Measurements from ENCODE around the gene LSM5. TPM values are rescaled to one million over a fixed set of nuclear protein-coding genes. Genes with fewer than 3 reads are reported as not detected.
"Not testable (repeated sequence)": the region's sequence is repeated elsewhere in the genome, so short reads cannot be mapped to it uniquely, and the experiment has no call there.

The LSM5 gene
- total RNA-seq, 1 donor from 2014 or later: 20.5 TPM

DNA sequence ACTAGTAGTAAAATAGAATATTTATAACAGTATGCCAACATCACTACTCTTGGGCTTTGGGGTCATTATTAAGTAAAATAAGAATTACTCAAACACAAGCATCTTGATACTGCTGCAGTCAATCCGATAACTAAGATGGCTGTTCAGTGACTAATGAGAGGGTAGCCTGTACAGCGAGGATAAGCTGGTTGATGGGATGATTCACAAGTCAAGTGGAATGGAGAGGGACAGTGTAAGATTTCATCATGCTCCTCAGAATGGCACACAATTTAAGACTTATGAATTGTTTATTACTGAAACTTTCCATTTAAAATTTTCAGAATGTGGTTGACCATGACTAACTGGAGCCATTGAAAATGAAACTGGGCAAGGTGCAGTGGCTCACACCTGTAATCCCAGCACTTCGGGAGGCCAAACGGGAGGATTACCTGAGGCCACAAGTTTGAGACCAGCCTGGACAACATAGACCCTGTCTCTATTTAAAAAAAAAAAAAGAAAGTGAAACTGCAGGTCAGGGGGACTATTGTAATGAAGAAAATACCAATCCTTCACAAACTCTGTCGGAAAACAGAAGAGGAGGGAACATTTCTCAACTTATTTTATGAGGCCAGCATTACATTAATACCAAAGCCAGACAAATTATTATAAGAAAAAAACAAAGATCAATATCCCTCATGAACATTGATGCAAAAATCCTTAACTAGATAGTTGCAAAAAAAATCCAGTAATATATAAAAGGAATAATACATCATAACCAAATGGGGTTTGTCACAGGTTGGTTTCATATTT, 16.3 kb upstream of the LSM5 start:
- ATAC-seq (no peak), DNase-seq (ENCODE audit: low spot score) (no peak)

DNA sequence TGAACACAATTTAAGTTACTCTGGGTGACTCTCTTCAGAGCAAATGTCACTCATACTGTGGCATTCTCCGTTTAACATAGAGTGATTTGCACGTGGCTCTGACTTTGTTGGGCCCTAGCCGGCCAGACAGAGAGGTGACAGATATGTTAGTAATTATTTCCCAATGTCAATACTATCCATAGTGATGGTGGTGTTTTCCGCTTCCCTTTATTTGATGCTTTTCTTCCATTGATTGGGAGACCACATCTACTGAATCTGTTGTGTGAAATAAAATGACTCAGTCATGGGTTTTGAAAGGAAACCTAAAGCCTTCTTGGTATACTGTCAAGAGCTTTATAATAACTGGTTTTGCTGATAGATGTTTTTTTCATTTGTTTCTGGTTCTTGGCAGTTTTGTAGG, 12.5 kb upstream of the LSM5 start:
- ATAC-seq: no peak
- no peak for DNase-seq (ENCODE audit: low spot score)

DNA sequence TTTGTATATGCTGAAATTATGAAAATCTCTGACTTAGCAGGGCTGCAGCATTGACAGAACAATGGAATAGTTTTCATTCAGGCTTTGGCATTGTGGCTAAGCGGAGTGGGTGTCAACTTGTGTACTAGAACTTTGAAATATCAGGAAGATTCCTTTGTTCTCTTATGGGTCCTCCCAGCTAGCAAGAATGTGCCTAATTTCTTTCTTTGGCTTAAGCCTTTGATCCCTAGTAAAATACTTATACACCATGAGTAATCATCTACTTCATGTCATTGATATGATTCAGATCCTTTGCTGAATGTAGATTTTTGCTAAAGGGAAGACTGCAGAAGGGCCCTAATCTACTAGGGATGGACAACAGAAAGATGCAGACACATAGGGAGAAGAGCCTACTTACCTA, 11.3 kb upstream of the LSM5 start:
- DNase-seq (ENCODE audit: low spot score) (no peak), ATAC-seq (no peak)

DNA sequence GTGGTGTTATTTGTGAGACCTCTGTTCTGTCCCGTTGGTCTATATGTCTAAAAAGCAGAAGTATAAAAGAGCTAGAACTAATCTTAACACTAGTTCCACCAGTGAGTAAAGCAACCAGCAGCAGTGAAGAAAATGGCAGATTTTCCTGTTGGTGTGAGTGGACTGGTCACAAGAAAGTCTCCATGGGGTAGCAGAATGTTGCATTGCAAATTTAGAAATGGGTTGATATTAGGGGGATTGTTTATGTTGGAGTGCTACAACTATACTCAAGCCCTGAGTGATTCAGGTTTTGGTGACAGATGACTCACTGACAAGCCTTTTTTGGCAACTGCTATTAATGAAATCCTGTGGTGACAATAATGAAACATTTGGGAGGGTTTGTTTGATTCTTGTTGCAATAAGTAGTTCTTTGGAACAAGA, 10.8 kb upstream of the LSM5 start:
- DNase-seq (ENCODE audit: low spot score) (no peak), ATAC-seq (no peak)

DNA sequence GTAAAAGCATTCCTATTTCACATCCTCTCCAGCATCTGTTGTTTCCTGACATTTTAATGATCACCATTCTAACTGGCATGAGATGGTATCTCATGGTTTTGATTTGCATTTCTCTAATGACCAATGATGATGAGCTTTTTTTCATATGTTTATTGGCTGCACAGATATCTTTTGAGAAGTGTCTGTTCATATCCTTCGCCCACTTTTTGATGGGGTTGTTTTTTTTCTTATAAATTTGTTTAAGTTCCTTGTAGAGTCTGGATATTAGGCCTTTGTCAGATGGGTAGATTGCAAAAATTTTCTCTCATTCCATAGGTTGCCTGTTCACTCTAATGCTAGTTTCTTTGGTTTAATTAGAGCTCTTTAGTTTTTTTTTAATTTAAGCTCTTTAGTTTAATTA, 10.0 kb upstream of the LSM5 start:
- ATAC-seq; DNase-seq (ENCODE audit: low spot score): not testable (repeated sequence)

DNA sequence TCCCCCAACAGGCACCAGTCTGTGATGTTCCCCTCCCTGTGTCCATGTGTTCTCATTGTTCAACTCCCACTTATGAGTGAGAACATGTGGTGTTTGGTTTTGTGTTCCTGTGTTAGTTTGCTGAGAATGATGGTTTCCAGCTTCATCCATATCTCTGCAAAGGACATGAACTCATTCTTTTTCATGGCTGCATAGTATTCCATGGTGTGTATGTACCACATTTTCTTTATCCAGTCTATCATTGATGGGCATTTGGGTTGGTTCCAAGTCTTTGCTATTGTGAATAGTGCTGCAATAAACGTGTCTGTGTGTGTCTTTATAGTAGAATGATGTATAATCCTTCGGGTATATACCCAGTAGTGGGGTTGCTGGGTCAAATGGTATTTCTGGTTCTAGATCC, 9.6 kb upstream of the LSM5 start:
- ATAC-seq: not testable (repeated sequence)

DNA sequence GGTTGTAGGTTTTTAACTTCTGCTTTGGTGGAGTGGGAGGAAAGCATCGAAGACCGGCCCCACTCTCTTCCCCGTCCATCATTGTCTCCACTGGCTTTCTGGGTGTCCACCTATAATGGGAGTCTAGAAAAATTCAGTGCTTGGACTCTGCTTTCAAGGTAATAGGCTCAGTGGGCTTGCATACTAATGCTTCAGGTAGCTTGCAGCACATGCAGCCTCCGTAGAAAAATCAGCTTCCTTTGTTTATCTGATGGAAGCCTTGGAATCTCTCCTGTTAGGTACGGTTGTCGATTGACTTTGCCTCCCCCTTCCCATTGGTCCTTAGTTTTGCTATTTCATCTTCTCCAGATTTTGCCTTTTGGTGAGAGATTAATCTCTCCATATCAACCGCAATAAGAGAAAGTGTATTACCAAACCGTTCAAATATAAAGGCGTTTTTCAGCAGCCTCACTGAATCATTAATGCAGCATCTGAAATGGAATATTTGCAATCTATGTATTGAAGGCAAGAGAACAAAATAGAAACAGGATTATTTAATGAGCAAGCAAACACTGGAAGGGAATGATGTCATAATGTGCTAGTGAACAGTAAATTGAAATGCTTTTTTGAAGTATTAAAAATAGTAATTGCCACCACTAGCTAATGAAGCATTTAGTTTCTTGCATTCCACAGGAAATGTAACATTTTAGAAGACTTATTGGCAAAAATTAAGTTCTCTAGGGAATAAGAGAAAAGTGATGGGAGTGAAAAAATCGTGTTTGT, 6.1 kb upstream of the LSM5 start:
- DNase-seq (ENCODE audit: low spot score) (no peak), ATAC-seq (no peak)

More for the DNA sequence above, 9.6 kb upstream of the LSM5 start:
- not testable (repeated sequence) for DNase-seq (ENCODE audit: low spot score)

DNA sequence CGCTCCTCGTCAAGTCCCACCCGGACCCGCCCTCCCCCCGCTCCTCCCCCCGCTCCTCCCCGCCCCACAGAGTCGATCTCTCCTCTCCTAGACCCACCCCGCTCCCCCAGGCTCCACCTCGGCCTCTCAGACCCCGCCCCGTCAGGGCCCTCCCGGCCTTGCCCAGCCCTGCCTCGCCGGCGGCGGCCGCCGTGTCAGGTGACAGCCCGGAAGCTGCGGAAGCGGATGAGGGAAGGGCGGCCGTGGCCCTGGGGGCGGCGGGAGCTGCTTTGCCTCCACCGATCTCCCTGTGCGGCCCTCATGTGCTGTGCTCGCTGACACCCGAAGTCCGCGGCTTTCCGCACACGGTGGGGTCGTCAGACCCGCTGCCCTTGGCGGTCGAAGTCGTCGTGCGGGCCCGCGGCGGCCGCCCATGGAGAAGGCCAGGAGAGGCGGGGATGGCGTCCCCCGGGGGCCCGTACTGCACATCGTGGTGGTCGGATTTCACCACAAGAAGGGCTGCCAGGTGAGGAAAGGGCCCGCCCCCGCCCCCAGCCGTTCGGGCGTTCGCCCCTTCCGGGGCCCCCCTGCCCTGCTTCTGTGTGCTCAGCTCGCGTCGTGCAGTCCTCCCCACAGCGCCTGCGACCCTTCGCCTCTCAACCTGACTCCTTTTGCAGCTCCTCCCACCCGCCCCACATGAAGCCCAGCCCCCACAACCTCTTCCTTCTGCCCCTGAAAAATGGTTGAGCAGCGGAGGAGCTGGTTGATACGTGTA, 5.3 kb upstream of the LSM5 start, which contains the start of gene AVL9:
AVL9 (plus strand) TSS at position 192 of the 754 bp plus-strand sequence; CDS start at position 413, 221 bp downstream.
- peak; percentile 98 for DNase-seq (ENCODE audit: low spot score)
- ATAC-seq: peak; percentile 96

DNA sequence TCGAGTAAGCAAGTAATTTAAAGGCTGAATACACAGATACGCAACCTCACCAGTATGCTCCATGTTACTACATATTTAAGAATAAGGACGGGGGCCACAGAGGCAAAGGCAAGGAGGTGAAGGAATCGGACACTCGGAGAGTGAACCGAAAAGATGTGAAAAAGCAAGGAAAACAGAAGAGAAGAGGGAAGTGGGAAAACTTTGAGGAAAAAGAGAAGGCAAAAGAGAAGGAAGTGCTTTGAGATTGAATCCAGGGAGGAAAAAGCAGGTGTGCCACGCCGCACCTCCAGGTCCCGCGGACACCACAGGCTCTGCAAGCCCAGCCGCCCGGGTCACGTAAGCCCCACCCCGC, 4.7 kb upstream of the LSM5 start:
- ATAC-seq (peak; percentile 4), DNase-seq (ENCODE audit: low spot score) (no peak)

DNA sequence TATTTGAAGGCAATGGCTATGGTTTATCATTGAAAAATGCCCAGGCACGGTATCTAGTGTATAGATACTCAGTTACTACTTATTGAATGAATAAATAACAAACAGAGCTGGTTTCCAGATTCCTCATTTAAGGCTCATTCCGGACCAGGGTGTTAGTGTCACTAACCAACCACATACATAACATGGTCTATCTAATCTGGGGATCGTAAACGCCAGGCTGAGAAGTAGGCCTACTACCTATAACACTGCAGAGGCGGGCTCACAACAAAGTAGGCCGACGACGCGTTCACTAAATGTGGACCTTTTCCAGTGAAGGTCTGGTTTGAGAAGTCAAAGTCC, 423 bp downstream of the LSM5 start:
- ATAC-seq: no peak

DNA sequence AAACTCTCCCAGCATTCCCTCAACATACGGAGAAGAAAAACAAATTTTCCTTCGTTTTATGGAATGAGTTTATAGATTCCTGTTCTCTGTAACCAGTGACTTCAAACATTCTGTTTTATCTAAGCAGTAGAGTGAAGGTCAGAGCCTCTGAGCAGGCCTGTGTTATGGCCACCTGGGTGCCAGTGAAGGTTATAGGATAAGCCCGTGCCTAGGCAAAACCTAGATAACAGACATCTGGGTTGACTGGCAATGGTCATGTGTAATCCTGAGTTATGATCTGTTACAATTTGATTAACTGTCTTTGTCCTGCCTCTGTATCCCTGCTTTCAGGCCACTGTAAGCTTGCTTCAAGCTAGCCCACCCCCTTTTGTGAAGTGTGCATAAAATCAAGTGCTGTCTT, 8.3 kb downstream of the LSM5 start:
- no peak for DNase-seq (ENCODE audit: low spot score)
- no peak for ATAC-seq

More for the DNA sequence above, 423 bp downstream of the LSM5 start:
- no peak for DNase-seq (ENCODE audit: low spot score)

DNA sequence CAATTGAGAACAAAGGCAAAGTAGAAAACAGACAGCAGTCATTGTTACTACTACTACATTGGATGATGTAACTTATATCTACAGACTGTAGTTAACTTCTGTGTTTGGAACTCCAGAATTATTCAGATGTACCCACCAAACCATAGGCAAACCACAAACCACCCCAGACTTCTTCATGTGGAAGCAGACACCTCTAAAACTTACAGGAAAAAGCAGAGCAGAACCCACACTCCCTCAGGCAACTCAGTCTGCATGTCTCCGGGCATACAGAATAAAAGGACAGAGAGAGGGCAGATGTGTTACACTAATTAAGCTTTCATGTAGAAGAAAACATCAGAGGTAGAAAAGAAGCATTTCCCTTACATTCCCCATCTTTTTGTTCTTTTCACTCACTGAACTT, 9.0 kb downstream of the LSM5 start:
- ATAC-seq: no peak
- DNase-seq (ENCODE audit: low spot score): no peak

DNA sequence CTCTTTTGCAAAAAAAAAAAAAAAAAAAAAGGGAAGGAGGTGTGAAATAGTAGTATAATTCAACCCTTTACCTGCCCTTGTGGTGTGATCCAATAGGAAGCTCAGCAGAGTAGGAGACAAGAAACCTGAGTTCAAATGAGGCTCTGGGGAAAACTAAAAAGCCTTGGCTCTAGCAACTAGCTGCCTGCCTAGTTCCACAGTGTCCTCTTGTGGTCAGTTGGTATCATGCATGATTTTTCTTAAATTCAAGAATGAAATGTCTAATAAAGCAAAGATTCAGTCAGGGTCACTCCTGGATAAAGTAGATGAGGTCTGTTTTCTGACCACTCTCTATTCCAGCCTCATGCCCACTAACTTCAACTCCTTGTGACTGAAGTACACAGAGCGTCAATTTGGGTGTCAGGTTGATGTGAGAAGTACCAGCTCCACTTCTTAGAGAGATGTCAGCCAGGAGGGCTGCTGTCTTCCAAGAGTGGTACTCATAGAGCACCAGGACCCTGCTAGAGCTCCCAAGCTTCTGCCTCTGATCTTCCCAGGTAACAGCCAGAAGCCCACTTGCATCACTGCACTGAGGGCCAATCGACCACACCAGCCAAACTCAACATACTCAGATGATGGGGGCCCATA, 10.5 kb downstream of the LSM5 start:
- no peak for DNase-seq (ENCODE audit: low spot score)
- peak; percentile 78 for ATAC-seq

DNA sequence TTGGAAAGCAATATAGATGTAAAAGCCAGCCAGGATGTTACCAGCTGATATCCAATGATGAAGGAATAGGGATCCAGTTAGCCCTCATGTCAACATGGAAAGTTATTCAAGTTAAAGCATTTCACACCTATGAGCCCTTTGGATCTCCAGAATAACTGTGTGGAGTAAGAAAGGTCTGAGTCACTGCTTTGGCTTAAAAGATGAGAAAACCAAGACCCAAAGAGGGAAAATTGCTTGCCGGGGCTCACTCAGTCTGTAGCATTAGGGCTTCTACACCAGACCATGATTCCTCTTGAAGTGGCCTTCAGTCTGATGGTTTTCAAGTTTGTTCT, 12.6 kb downstream of the LSM5 start:
- DNase-seq (ENCODE audit: low spot score): no peak
- ATAC-seq: no peak

DNA sequence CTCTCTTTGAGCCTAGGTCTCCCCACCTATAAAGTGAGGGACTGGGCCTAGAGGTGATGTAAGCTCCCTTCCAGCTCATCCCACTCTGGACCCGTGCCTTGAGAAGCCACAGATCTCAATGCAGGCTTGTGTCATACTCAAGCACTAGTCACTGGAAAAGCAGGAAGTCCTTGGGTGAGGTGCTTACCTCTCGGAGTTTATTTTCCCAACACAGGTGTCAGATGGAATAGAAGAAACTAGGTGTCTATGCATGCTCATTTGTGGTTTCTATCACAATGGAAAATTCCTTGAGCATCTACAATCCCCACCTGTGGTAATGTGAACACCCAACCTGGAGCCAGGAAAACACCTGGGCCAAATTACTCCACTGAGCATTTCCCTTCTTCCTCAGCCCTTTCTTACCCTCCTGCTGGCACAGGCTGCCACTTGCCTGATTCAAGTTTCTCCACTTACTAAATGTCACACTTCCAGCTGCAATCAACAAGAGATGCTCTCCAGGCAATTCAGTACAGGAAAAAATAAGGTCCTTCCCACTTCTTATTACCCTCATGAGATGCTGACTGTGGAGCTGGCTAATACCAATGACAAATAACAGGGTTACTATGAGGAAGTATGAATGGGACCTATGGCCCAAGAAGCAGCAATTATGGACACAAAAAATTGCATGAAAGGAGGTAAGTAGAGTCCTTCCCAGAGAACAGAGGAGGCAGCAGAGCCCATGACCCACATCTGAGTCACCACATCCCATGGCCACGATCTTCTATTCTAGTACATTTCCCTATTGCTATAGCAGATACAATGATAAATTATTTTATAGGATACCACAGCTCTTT, 13.1 kb downstream of the LSM5 start:
- no peak for ATAC-seq
- no peak for DNase-seq (ENCODE audit: low spot score)

DNA sequence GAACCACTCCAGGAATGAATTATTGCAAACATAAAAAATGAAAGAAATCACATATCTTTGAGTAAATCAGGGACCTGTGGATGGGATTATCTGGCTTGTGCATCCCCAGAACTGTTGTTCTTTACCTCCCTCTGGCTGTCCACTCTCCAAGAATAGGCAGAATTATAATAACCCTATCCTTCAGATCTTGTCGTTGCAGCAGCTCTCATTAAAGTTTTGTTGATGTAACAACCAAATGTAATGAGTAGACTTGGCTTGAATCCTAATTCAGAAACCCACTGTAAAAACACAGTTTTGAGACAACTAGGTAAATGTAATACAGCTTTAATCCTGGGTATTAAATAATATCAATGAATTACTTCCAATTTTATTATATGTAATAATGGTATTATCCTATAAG, 16.2 kb downstream of the LSM5 start:
- ATAC-seq (no peak), DNase-seq (ENCODE audit: low spot score) (no peak)

DNA sequence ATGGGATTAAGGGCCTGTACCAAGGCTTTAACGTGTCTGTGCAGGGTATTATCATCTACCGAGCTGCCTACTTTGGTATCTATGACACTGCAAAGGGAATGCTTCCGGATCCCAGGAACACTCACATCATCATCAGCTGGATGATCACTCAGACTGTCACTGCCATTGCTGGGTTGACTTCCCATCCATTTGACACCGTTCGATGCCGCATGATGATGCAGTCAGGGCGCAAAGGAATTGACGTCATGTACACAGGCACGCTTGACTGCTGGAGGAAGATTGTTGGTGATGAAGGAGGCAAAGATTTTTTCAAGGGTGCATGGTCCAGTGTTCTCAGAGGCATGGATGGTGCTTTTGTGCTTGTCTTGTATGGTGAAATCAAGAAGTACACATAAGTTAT, 18.2 kb downstream of the LSM5 start:
- ATAC-seq (no peak), DNase-seq (ENCODE audit: low spot score) (no peak)

DNA sequence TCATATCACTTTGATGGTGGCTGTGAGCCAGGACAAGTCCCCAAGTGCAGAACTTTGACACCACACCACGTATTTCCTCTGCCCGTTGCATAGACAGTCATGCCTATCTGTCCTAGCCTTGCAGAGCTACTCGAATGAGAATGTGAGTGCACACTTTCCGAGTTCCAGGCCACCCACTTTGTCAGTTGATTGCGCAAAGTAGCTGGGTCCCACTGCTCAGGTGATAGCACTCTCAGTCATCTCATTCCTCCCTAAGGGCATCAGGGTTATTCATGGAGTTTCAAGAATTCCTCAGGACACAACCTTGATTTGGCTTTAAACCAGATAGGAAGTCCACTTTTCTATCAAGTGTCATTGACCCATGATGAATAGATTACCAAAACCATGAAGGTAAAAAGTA, 19.3 kb downstream of the LSM5 start:
- no peak for DNase-seq (ENCODE audit: low spot score)
- no peak for ATAC-seq

DNA sequence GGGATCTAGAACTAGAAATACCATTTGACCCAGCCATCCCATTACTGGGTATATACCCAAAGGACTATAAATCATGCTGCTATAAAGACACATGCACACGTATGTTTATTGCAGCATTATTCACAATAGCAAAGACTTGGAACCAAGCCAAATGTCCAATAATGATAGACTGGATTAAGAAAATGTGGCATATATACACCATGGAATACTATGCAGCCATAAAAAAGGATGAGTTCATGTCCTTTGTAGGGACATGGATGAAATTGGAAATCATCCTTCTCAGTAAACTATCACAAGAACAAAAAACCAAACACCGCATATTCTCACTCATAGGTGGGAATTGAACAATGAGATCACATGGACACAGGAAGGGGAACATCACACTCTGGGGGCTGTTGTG, 20.2 kb downstream of the LSM5 start:
- ATAC-seq; DNase-seq (ENCODE audit: low spot score): not testable (repeated sequence)

DNA sequence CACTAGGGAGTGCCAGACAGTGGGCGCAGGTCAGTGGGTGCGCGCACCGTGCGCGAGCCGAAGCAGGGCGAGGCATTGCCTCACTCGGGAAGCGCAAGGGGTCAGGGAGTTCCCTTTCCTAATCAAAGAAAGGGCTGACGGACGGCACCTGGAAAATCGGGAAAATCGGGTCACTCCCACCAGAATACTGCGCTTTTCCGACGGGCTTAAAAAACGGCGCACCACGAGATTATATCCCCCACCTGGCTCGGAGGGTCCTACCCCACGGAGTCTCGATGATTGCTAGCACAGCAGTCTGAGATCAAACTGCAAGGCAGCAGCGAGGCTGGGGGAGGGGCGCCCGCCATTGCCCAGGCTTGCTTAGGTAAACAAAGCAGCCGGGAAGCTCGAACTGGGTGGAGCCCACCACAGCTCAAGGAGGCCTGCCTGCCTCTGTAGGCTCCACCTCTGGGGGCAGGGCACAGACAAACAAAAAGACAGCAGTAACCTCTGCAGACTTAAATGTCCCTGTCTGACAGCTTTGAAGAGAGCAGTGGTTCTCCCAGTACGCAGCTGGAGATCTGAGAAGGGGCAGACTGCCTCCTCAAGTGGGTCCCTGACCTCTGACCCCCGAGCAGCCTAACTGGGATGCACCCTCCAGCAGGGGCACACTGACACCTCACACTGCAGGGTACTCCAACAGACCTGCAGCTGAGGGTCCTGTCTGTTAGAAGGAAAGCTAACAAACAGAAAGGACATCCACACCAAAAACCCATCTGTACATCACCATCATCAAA, 25.4 kb downstream of the LSM5 start:
- ATAC-seq; DNase-seq (ENCODE audit: low spot score): not testable (repeated sequence)
